IPS-18c (cell line): ENCODE measurements around the gene UBXN11.

ENCODE experiments used
- H3K4me3 ChIP-seq: 2 replicates; pipeline ENCODE4 v1.7.0; 2013; ENCODE audit warnings: low read depth, mild to moderate bottlenecking, low read length, moderate library complexity; ENCODE audit not compliant: insufficient read depth
- H3K9me3 ChIP-seq: one replicate; pipeline ENCODE4 v1.6.1; 2013; ENCODE audit warnings: mild to moderate bottlenecking, low read length, moderate library complexity; ENCODE audit not compliant: control insufficient read depth, insufficient read depth

UBXN11 gene

GRCh38 chr1:26306290-26307229, at the start of gene UBXN11:
Gene UBXN11 (minus strand): TSS chr1:26306636. CDS start chr1:26302883, 3,753 bp downstream.
- peak within 1 kb of the TSS; percentile 72 for H3K4me3 ChIP-seq
- H3K9me3 ChIP-seq, result no peaks in the 10 kb centered on the region

- H3K4me3 ChIP-seq, result no peak overlapping the region
- H3K9me3 ChIP-seq, result peaks cover 2% of the 10 kb centered on the region
Measured at GRCh38 chr1:26356106-26356505, 49.7 kb upstream of the UBXN11 start.

- Histone ChIP-seq H3K4me3 (no peak overlapping the region), H3K9me3 (peaks cover 2% of the 10 kb centered on the region)
Measured at GRCh38 chr1:26354972-26355371, 48.5 kb upstream of the UBXN11 start.

GRCh38 chr1:26353976-26354820, 47.8 kb upstream of the UBXN11 start, which contains the start of gene CRYBG2:
Gene CRYBG2 (minus strand): TSS chr1:26354130. CDS start chr1:26346657, 7,473 bp downstream.
- Histone ChIP-seq H3K9me3 (peaks cover 2% of the 10 kb centered on the region), H3K4me3 (no peak within 1 kb of the TSS)

- H3K4me3 ChIP-seq, result no peak overlapping the region
Measured at GRCh38 chr1:26353210-26353859, 46.9 kb upstream of the UBXN11 start.

GRCh38 chr1:26352338-26352679, 45.9 kb upstream of the UBXN11 start:
- Histone ChIP-seq H3K4me3 (no peak overlapping the region), H3K9me3 (peaks cover 2% of the 10 kb centered on the region)

More at GRCh38 chr1:26353210-26353859, 46.9 kb upstream of the UBXN11 start:
- H3K9me3 ChIP-seq, result peaks cover 2% of the 10 kb centered on the region

GRCh38 chr1:26351590-26352337, 45.3 kb upstream of the UBXN11 start:
- no peak overlapping the region for H3K4me3 ChIP-seq
- peaks cover 2% of the 10 kb centered on the region for H3K9me3 ChIP-seq

- Histone ChIP-seq H3K4me3 (no peak overlapping the region), H3K9me3 (no peaks in the 10 kb centered on the region)
Measured at GRCh38 chr1:26350701-26351589, 44.5 kb upstream of the UBXN11 start.

- Histone ChIP-seq H3K9me3 (no peaks in the 10 kb centered on the region), H3K4me3 (no peak overlapping the region)
Measured at GRCh38 chr1:26350343-26350700, 43.9 kb upstream of the UBXN11 start.

GRCh38 chr1:26349877-26350244, 43.4 kb upstream of the UBXN11 start:
- H3K9me3 ChIP-seq, result no peaks in the 10 kb centered on the region
- H3K4me3 ChIP-seq, result no peak overlapping the region

GRCh38 chr1:26349188-26349876, 42.9 kb upstream of the UBXN11 start:
- H3K4me3 ChIP-seq, result no peak overlapping the region
- H3K9me3 ChIP-seq, result no peaks in the 10 kb centered on the region

- Histone ChIP-seq H3K4me3 (no peak overlapping the region), H3K9me3 (no peaks in the 10 kb centered on the region)
Measured at GRCh38 chr1:26346274-26347033, 40.0 kb upstream of the UBXN11 start.

- no peaks in the 10 kb centered on the region for H3K9me3 ChIP-seq
- H3K4me3 ChIP-seq, result no peak overlapping the region
Measured at GRCh38 chr1:26345718-26346117, 39.3 kb upstream of the UBXN11 start.

- Histone ChIP-seq H3K9me3 (no peaks in the 10 kb centered on the region), H3K4me3 (no peak overlapping the region)
Measured at GRCh38 chr1:26344147-26344920, 37.9 kb upstream of the UBXN11 start.
